Skeletal muscle tissue (tissue), 4 donors: Measurements from ENCODE around the gene CTAGE8. TPM values are rescaled to one million over a fixed set of nuclear protein-coding genes. Genes with fewer than 3 reads are reported as not detected.
"Not testable (repeated sequence)": the region's sequence is repeated elsewhere in the genome, so short reads cannot be mapped to it uniquely, and the experiment has no call there.

Source experiments
- H3K27ac ChIP-seq: one replicate; pipeline ENCODE4 v1.7.0; 2013; ENCODE audit warnings: mild to moderate bottlenecking, low read depth, low read length, inconsistent platforms
- H3K27me3 ChIP-seq, 3 donors: one replicate each; pipeline ENCODE4 v1.7.0; 2013; ENCODE audit warnings: low read length in 3 of 3; ENCODE audit not compliant: control insufficient read depth in 3 of 3, insufficient read depth in 3 of 3
- H3K36me3 ChIP-seq, 3 donors: one replicate each; pipeline ENCODE4 v1.7.0; 2013; ENCODE audit warnings: low read length in 3 of 3; ENCODE audit not compliant: control insufficient read depth in 3 of 3, insufficient read depth in 3 of 3
- H3K4me1 ChIP-seq, 3 donors: one replicate each; pipeline ENCODE4 v1.7.0; 2013; ENCODE audit warnings: low read length in 3 of 3, mild to moderate bottlenecking in 3 of 3; ENCODE audit not compliant: control insufficient read depth in 3 of 3, insufficient read depth in 3 of 3
- H3K4me3 ChIP-seq, 3 donors: one replicate each; pipeline ENCODE4 v1.7.0; 2013; ENCODE audit warnings: low read length in 3 of 3
- H3K9ac ChIP-seq, 3 donors: one replicate each; pipeline ENCODE4 v1.7.0; 2013; ENCODE audit warnings: low read length in 3 of 3, mild to moderate bottlenecking in 3 of 3, moderate library complexity in 2 of 3, low read depth in 1 of 3
- H3K9me3 ChIP-seq, 3 donors: one replicate each; pipeline ENCODE4 v1.7.0; 2013; ENCODE audit warnings: low read length in 3 of 3; ENCODE audit not compliant: control insufficient read depth in 3 of 3
- total RNA-seq: library from RNA; depleted of rRNA; stranded (reverse); fragments of >200 nt; gene quantifications from one replicate; pipeline ENCODE4 v1.2.3, GENCODE V29; 2014
- donor health status: Osteomylitis.

Gene CTAGE8
- total RNA-seq, 1 donor from 2014 or later = not detected

DNA sequence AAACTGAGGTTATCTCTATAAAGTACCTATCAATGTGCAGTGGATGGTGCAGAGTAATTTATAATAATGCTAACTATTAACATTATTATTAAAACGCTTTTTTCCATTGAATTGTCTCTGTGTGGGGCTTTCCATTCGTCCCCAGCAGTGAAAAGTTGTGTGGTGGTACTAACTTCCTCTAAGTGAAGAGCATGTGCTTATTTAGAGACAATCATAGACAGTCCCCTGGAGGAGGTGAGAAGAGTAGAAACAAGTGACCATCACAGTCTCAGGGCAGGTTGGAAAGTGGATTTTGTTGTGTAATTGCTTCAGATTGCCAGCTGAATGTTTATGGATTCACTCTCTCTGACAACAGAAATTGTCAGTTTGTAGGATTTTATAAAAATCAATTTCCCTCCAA, 38.1 kb downstream of the CTAGE8 start:
- H3K9ac ChIP-seq, H3K9me3 ChIP-seq, H3K27ac ChIP-seq, H3K4me1 ChIP-seq, H3K27me3 ChIP-seq, H3K4me3 ChIP-seq, H3K36me3 ChIP-seq: not testable (repeated sequence)

DNA sequence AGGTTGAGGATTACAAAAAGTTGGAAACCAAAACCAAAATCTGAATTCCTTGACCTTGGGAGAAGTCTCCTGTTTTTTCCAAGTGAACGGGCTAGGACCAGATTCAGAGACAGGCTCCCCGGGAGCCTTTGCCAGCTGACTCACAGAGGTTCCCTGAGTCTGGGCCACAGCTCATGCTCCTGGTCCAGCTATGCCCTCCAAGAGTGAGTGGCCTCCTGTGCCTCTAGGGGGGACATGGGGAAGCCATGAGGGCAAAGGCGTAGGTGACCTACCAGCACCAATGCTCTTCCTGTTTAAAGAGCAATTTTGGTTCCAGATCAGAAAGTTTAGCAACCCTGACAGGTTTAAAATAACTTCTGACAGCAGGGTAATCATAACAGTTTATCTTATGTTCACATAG, 40.3 kb downstream of the CTAGE8 start:
- H3K4me3 ChIP-seq, H3K9me3 ChIP-seq, H3K27ac ChIP-seq, H3K9ac ChIP-seq, H3K4me1 ChIP-seq, H3K27me3 ChIP-seq, H3K36me3 ChIP-seq: not testable (repeated sequence)

DNA sequence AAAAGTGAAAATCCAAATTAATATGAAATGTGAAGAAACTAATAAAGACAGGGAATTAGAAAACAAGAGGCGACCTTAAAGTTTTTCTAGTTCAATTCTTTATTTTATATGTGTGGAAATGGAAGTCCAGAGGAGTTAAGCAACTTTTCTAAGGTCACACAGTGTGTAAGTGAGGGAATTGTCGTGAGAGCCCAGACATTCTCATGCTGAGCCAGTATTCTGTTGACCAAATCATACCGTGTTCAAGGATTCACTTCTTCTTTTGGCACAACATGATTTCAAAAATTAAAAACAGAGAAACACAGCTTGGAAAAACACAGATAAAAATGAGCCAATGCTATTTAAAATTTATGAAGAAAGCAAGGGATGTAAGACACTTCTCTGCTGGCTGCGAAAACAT, 42.2 kb downstream of the CTAGE8 start:
- not testable (repeated sequence) for H3K4me3 ChIP-seq, H3K4me1 ChIP-seq, H3K9me3 ChIP-seq, H3K9ac ChIP-seq, H3K36me3 ChIP-seq, H3K27ac ChIP-seq, H3K27me3 ChIP-seq

DNA sequence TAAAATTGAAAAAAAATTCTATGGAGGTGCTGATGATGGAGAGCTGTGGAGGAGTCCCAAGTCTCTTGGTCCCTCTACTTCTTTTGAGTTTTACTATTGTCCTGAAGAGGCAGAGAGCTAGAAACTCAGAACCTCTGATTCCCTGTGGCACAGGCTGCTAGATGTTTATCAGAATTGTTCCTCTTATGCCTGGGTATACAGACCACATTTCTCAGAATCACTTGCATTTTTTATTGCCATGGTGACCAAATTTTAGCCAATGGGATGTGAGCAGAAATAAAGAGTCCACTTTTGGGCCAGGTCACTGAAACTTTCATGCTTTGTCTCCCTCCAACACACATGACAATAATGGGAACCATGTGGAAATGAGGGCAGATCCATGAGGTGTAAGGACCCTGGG, 45.4 kb downstream of the CTAGE8 start:
- not testable (repeated sequence) for H3K9me3 ChIP-seq, H3K9ac ChIP-seq, H3K27ac ChIP-seq, H3K4me1 ChIP-seq, H3K27me3 ChIP-seq, H3K4me3 ChIP-seq, H3K36me3 ChIP-seq

DNA sequence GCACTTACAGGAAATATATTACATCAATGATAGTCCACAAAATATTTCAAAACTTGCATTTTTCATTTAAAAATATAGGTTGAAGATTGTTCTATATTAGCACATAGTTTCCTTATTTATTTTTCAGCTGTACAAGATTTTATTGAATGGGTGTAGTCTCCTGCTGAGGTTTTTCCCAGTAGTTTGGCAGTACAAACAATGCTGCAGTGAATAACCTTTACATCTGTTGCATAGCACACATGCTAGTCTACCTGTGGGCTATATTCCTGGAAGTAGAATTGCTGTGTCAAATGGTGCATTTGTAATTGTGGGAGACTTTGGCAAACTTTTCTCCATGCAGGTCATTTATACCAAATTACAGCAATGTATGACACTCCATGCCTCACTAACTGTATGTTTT, 48.6 kb downstream of the CTAGE8 start:
- H3K27me3 ChIP-seq, H3K9me3 ChIP-seq, H3K27ac ChIP-seq, H3K9ac ChIP-seq, H3K4me1 ChIP-seq, H3K36me3 ChIP-seq, H3K4me3 ChIP-seq: not testable (repeated sequence)

DNA sequence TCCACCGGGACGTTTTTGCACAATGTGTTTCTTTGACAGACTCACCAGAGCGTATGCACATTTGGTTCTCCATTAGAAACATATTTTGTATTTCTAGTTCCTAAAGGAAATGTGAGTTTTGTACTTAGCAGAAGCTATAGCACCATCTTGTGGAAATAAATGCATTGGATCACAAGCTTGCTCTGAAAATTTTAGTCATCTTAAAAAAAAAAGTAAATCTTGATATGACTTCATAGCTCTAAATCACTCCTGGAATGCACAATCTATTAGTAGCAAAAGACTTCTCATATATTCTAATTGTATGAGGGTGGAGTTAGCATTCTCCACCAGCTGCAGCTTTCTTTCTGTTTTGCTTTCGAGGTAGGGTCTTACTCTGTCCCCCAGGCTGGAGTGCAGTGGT, 49.9 kb downstream of the CTAGE8 start:
- H3K4me1 ChIP-seq, H3K4me3 ChIP-seq, H3K9ac ChIP-seq, H3K36me3 ChIP-seq, H3K27me3 ChIP-seq, H3K27ac ChIP-seq, H3K9me3 ChIP-seq: not testable (repeated sequence)

DNA sequence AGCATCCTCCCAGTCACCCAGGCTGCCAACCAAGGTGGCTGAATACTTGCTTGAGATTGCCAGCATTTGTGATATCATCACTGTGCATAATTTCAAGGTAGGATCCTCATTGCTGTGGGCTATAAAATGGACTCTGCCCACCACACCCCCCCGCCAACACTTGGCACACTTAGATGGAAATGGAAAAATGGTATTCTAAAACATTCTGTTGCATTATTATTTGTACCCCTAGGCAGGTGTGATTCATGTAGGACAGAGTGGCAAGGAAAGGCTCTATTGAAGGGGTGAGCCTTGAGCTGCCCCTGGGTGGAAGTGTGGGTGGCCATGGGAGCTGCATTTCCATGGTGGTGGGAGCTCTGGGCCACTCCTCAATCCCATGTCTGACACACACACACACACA, 50.5 kb downstream of the CTAGE8 start:
- H3K27ac ChIP-seq, H3K27me3 ChIP-seq, H3K4me1 ChIP-seq, H3K9me3 ChIP-seq, H3K4me3 ChIP-seq, H3K9ac ChIP-seq, H3K36me3 ChIP-seq: not testable (repeated sequence)

DNA sequence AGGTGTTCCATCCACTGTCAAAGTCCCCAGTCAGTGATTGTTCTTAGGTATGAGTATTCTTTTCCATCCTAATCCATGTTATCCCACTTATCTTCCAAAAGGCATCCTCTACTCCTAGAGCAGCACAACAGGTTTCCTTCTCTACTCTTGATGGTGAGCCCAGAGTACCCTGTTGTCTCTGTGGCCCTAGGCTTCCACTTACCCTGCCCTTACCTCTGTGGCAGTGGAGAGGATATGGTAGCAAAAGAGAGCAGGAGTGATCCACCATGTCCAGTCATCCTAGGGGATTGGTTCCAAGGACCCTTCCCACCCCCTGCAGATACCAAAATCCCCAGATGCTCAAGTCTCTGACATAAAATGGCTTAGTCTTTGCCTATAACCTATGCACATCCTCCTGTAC, 51.9 kb downstream of the CTAGE8 start:
- not testable (repeated sequence) for H3K9ac ChIP-seq, H3K27ac ChIP-seq, H3K36me3 ChIP-seq, H3K9me3 ChIP-seq, H3K27me3 ChIP-seq, H3K4me1 ChIP-seq, H3K4me3 ChIP-seq

Other genes starting within 250 kb of the CTAGE8 start
- gene OR2A5, start 220.3 kb downstream of the CTAGE8 start, total RNA-seq = not detected
- not detected for gene OR2A25, start 199.5 kb downstream of the CTAGE8 start, total RNA-seq
- gene OR2A12, start 183.0 kb downstream of the CTAGE8 start, total RNA-seq = not detected
- not detected for gene OR2A2, start 159.7 kb downstream of the CTAGE8 start, total RNA-seq
- gene OR2A14, start 146.1 kb downstream of the CTAGE8 start, total RNA-seq = not detected
- not detected for gene CTAGE4, start 85.8 kb downstream of the CTAGE8 start, total RNA-seq
- 1.6 TPM for gene ARHGEF35, start 73.5 kb downstream of the CTAGE8 start, total RNA-seq
- gene OR2A42, start 29.7 kb downstream of the CTAGE8 start, total RNA-seq = under 0.01 TPM
- not detected for gene OR2A7, start 4.5 kb downstream of the CTAGE8 start, total RNA-seq
- under 0.01 TPM for gene OR2A1, start 43.1 kb upstream of the CTAGE8 start, total RNA-seq
- gene ARHGEF5, start 86.1 kb upstream of the CTAGE8 start, total RNA-seq = 0.52 TPM
- not detected for gene NOBOX, start 134.4 kb upstream of the CTAGE8 start, total RNA-seq